Esophagus (tissue), 2 donors: ENCODE data around the gene TBC1D8. TPM values are rescaled to one million over a fixed set of nuclear protein-coding genes. Genes with fewer than 3 reads are reported as not detected.
"Not testable (repeated sequence)": the region's sequence is repeated elsewhere in the genome, so short reads cannot be mapped to it uniquely, and the experiment has no call there.

Experiments
- H3K27ac ChIP-seq, 2 donors: one replicate each; pipeline ENCODE4 v1.5.1; 2013; ENCODE audit warnings: low read depth in 2 of 2, mild to moderate bottlenecking in 2 of 2, inconsistent platforms in 1 of 2, low read length in 1 of 2, moderate library complexity in 1 of 2
- H3K27me3 ChIP-seq, 2 donors: one replicate each; pipeline ENCODE4 v1.6.1; 2013; ENCODE audit warnings: low read length in 2 of 2, control low read depth in 1 of 2, mild to moderate bottlenecking in 1 of 2; ENCODE audit not compliant: insufficient read depth in 2 of 2, control insufficient read depth in 1 of 2
- H3K36me3 ChIP-seq, 2 donors: one replicate each; pipeline ENCODE4 v1.6.1; 2013; ENCODE audit warnings: low read length in 1 of 2; ENCODE audit not compliant: control insufficient read depth in 2 of 2, insufficient read depth in 2 of 2
- H3K4me1 ChIP-seq, 2 donors: one replicate each; pipeline ENCODE4 v1.6.1; 2013; ENCODE audit warnings: low read length in 1 of 2; ENCODE audit not compliant: control insufficient read depth in 2 of 2, insufficient read depth in 2 of 2
- H3K4me3 ChIP-seq, 2 donors: one replicate each; pipeline ENCODE4 v1.5.1; 2013; ENCODE audit warnings: low read length in 2 of 2, mild to moderate bottlenecking in 2 of 2, low read depth in 1 of 2, moderate library complexity in 1 of 2
- H3K9me3 ChIP-seq, 2 donors: one replicate each; pipeline ENCODE4 v1.6.1; 2013; ENCODE audit warnings: mild to moderate bottlenecking in 2 of 2, low read depth in 1 of 2, low read length in 1 of 2, moderate library complexity in 1 of 2; ENCODE audit not compliant: control insufficient read depth in 2 of 2, insufficient read depth in 1 of 2
- WGBS, 2 donors: extraction: QIAGEN DNeasy Blood & Tissue Kit; methylation state at CpG; one replicate each; pipeline ENCODE4 v1.1.7; 2013; 5-methylcytosine and 5-hydroxymethylcytosine counted together
- polyA plus RNA-seq, 2 donors: library from polyadenylated mRNA; stranded (reverse); fragments of 200-250 nt; gene quantifications; one replicate each; pipeline ENCODE4 v1.2.3, GENCODE V29; 2013
- donor health status: healthy with polysubstance abuse.
- donor health status: Bipolar disorder and iron deficiency.

TBC1D8 gene
- polyA plus RNA-seq, 2 donors: 13.3 to 19.4 TPM

DNA sequence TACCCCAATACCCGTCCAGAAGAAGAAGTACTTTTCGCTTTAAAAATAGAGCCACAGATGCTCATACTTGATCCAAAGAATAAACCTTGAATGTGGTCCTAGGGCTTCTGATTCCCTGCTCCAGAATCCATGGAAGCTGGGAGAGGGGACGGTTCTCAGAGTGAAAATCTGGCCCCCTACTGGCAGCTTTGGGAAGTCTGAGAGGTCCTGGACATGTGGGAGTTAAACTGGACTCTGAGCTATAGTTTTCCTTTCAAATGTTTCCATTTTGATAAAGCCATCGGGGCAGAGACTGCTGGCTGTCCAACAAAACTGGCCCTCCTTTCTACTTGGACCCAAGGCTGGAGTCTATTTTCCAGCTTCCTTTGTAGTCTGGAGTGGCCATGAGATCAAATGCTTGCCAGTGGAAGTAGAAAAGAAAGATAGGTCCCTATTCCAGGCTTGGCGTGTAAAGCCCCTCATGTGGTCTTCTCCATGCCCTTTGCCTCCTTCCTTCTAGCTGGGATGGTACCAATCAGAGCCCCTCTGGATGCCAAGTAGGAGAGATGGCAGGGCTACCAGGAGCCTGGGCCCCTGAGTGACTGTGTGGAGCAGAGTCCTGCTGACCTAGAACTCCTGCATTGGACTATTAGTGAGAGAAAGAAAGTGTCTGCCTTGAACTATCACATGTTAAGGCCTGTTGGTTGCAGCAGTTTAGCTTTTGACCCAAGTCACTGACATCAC lies 37.7 kb upstream of the TBC1D8 start:
- Histone ChIP-seq H3K4me1 (peaks cover 3% of the 10 kb centered on the region in 2 donors), H3K4me3 (no peak overlapping the region), H3K36me3 (no peaks in the 10 kb centered on the region), H3K27ac (no peak overlapping the region), H3K9me3 (peaks cover 0 to 3% of the 10 kb centered on the region in 2 donors), H3K27me3 (no peaks in the 10 kb centered on the region)
- 78 to 82% methylated on average over 5 of the region's 5 CpGs for WGBS, 2 donors

DNA sequence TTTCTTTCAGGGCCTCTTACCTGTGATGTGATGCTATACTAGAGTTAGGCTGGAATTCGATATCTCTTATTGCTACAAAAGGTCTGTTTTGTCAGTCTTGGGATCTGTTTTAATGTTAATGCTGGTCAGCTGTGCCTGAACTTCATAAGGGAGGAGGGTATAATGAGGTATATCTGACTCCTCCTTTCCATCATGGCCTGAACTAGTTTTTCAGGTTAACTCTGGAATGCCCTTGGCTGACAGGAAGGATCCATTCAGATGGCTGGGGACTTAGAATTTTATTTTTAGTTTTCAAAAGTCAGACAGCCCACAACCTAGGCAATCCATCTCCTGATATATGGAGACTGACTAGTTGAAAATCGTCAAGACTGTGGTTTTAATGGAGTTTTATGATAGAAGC lies 35.9 kb upstream of the TBC1D8 start:
- Histone ChIP-seq H3K9me3 (peaks cover 0 to 3% of the 10 kb centered on the region in 2 donors), H3K36me3 (no peaks in the 10 kb centered on the region), H3K27ac (no peak overlapping the region), H3K27me3 (no peaks in the 10 kb centered on the region), H3K4me3 (no peak overlapping the region), H3K4me1 (peaks cover 3% of the 10 kb centered on the region in 2 donors)
- 66 to 75% methylated on average over 2 of the region's 2 CpGs for WGBS, 2 donors

DNA sequence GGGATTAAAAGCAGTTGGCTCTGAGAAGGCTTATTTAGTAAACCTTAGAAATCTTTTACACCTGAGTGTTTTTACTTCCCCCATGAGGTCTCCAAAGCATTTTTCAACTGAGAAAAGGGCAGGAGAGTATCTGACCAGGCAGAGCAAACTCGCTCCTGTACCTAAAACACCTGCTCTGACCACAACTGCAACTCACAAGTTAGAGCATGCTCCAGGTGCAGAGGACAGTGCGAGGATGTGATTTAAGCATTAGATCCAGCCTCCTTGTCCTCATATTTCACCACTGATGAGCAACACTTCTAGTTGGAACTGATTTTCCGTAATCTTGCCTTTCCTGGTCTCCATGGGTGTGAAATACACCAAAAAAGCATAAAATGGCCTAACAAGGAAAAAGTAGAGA lies 34.5 kb upstream of the TBC1D8 start:
- Histone ChIP-seq H3K27ac (peak overlapping the region; percentile 18 to 49), H3K9me3 (peaks cover 0 to 3% of the 10 kb centered on the region in 2 donors), H3K27me3 (no peaks in the 10 kb centered on the region), H3K36me3 (no peaks in the 10 kb centered on the region), H3K4me3 (no peak overlapping the region), H3K4me1 (peaks cover 0 to under 1% of the 10 kb centered on the region in 2 donors)
- WGBS, 2 donors: 50 to 69% methylated on average over 3 of the region's 3 CpGs

DNA sequence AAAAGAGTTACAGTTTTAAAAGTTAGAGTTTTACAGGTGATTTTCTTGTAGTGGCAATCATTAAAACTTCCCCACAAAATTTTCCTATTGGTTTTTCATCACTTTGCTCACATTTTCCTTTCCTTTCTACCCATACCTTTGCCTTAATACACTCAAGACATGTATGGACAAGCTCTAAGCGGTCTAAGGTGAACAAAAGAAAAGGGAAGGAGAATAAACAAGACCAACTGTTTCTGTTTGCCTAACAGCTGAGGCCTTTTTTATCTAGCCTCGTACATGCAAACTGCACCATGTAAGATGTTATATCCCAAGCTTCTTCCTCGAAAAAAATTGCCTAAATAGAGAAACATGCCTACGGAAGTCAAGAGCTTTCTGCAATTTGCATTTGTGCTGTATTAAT lies 33.9 kb upstream of the TBC1D8 start:
- Histone ChIP-seq H3K36me3 (no peaks in the 10 kb centered on the region), H3K27ac (peak overlapping the region in 1 of 2 donors; percentile 49), H3K4me3 (no peak overlapping the region), H3K9me3 (peaks cover 0 to 3% of the 10 kb centered on the region in 2 donors), H3K27me3 (no peaks in the 10 kb centered on the region), H3K4me1 (no peaks in the 10 kb centered on the region)
- 48 to 56% methylated on average over 4 of the region's 4 CpGs for WGBS, 2 donors

DNA sequence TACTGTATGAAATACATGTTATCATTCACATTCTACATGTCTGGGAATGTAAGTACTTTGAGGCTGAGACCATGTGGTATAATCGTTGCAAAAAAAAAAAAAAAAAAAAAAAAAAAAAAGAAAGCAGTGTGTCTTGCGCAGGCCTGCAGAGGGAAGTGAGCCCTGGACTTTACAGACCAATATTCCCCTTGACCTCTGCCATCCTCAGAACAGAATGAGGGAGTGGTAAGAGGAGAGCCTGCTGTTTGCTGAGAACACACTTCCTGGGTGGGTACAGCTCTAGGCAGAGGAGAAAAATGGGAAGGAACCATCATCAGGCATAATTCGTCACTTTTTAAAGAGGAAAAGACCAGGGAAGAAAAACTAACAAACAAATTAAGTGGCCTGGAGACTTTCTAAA lies 28.8 kb upstream of the TBC1D8 start:
- Histone ChIP-seq H3K27me3 (no peaks in the 10 kb centered on the region), H3K27ac (no peak overlapping the region), H3K4me3 (no peak overlapping the region), H3K36me3 (no peaks in the 10 kb centered on the region), H3K4me1 (peaks cover 0 to 2% of the 10 kb centered on the region in 2 donors), H3K9me3 (no peaks in the 10 kb centered on the region)
- 60 to 70% methylated on average over 3 of the region's 3 CpGs for WGBS, 2 donors

DNA sequence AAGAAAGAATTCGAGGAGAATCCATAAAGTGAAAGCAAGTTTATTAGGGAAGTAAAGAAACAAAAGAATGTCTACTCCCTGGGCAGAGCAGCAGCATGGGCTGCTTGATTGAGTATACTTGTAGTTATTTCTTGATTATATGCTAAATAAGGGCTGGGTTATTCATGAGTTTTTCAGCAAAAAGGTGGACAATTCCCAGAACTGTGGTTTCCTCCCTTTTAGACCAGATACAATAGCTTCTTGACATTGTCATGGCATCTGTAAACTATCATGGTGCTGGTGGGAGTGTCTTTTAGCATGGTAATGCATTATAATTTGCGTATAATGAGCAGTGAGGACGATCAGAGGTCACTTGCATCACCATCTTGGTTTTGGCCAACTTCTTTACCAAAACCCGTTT lies 25.6 kb upstream of the TBC1D8 start:
- 73 to 76% methylated on average over 4 of the region's 4 CpGs for WGBS, 2 donors
- Histone ChIP-seq H3K4me3 (no peak overlapping the region), H3K27me3 (no peaks in the 10 kb centered on the region), H3K36me3 (no peaks in the 10 kb centered on the region), H3K27ac (no peak overlapping the region), H3K9me3 (no peaks in the 10 kb centered on the region), H3K4me1 (peaks cover 0 to 2% of the 10 kb centered on the region in 2 donors)

DNA sequence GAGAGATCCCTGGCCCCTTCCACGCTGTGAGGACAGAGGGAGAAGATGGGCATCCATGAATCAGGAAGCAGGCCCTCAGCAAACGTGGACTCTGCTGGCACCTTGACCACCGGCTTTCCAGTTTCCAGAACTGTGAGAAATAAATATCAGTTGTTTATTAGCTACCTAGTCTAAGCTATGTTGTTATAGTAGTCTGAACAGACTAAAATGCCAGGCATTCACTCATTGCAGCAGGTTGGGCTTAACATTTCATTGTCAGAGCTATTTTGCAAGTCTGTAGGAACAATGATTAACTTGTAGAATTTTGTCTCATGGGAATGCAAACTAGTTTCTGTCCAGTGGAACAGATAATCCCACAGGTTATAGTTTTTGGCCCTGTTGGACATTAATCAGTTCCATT lies 24.8 kb upstream of the TBC1D8 start:
- Histone ChIP-seq H3K27ac (no peak overlapping the region), H3K36me3 (no peaks in the 10 kb centered on the region)
- WGBS, 2 donors: 79 to 88% methylated on average over 3 of the region's 3 CpGs

DNA sequence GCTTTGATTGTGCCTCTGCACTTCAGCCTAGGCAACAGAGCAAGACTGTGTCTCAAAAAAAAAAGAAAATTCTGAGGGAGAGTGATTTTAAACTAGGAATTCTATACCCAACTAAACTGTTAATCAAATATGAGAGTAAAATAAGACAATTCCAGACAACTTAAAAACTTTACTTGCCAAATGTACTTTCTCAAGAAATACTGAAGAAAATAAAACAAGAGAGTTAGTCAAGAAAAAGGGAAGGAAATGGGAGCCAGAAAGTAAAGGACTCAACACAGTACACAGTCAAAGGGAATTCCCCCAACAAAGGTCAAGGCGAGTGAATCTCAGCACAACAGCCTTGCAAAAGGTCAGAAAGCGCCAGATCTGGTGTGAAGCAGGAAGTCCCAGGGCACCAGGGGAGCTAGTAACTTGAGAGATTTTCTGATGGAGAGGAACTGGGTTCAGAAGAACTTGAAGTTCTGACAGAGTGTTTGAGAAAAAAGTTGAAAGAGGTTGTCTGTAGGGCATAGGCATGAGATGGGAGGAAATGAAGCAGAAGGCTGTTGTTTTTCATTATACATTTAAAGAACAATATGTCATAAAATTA lies 22.6 kb upstream of the TBC1D8 start:
- Histone ChIP-seq H3K36me3 (no peaks in the 10 kb centered on the region), H3K27ac (no peak overlapping the region), H3K4me3 (no peak overlapping the region), H3K27me3 (no peaks in the 10 kb centered on the region), H3K9me3 (no peaks in the 10 kb centered on the region), H3K4me1 (peaks cover 0 to 2% of the 10 kb centered on the region in 2 donors)
- 44 to 68% methylated on average over 2 of the region's 2 CpGs for WGBS, 2 donors

More for the DNA sequence above, 24.8 kb upstream of the TBC1D8 start:
- Histone ChIP-seq H3K4me1 (peaks cover 0 to 2% of the 10 kb centered on the region in 2 donors), H3K9me3 (no peaks in the 10 kb centered on the region), H3K27me3 (no peaks in the 10 kb centered on the region), H3K4me3 (no peak overlapping the region)

DNA sequence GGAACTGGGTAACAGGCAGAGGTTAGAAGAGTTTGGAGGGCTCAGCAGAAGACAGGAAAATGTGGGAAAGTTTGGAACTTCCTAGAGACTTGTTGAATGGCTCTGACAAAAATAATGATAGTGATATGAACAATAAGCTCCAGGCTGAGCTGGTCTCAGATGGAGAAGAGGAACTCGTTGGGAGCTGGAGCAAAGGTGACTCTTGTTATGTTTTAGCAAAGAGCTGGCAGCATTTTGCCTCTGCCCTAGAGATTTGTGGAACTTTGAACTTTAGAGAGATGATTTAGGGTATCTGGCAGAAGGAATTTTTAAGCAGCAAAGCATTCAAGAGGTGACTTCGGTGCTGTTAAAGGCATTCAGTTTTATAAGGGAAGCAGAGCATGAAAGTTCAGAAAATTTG lies 18.6 kb upstream of the TBC1D8 start:
- WGBS, 2 donors: 73 to 80% methylated on average over 2 of the region's 2 CpGs
- H3K27me3 ChIP-seq, H3K9me3 ChIP-seq, H3K4me3 ChIP-seq, H3K4me1 ChIP-seq, H3K27ac ChIP-seq, H3K36me3 ChIP-seq: not testable (repeated sequence)

DNA sequence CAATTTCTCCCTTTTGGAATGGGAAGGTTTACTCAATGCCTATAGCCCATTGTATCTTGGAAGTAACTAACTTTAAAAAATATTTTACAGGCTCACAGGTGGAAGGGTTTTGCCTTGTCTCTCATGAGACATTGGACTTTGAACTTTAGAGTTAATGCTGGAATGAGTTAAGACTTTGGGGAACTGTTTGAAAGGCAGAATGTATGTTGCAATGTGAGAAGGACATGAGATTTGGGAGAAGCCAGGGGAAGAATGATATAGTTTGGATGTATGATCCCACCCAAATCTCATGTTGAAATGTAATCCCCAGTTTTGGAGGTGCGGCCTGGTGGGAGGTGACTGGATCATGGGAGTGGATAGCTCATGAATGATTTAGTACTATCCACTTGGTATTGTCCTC lies 17.5 kb upstream of the TBC1D8 start:
- Histone ChIP-seq H3K4me1 (no peaks in the 10 kb centered on the region), H3K36me3 (no peaks in the 10 kb centered on the region), H3K27ac (no peak overlapping the region), H3K4me3 (no peak overlapping the region), H3K27me3 (no peaks in the 10 kb centered on the region), H3K9me3 (peaks cover 0 to 6% of the 10 kb centered on the region in 2 donors)
- 97 to 100% methylated on average over 1 of the region's 1 CpG for WGBS, 2 donors
